ENCODE data around the gene APOA5. TPM values are rescaled to one million over a fixed set of nuclear protein-coding genes. Genes with fewer than 3 reads are reported as not detected.

APOA5 gene
- total and polyA plus RNA-seq, 9 of the 15 experiments (the other 6 are each of a cell fraction or from before 2014, with no cell fraction given) = not detected

GRCh38 chr11:116791002-116791812 lies 472 bp downstream of the APOA5 start (continued):
- TF ChIP-seq HNRNPL (IDR thresholded peaks at IDR 0.05; ENCODE audit: low read depth, low read length) (no peak), MYNN (IDR thresholded peaks at IDR 0.05) (no peak), MYNN (CRISPR knock-in tag; IDR thresholded peaks at IDR 0.05) (no peak), CC2D1A (IDR thresholded peaks at IDR 0.05) (peak; percentile 60), WHSC1 (IDR thresholded peaks at IDR 0.05; ENCODE audit: low read length) (no peak), SNIP1 (IDR thresholded peaks at IDR 0.05; ENCODE audit: low read depth) (no peak), ZC3H4 (CRISPR knock-in tag; IDR thresholded peaks at IDR 0.05; ENCODE audit: borderline replicate concordance) (no peak), TFAP4 (CRISPR knock-in tag; IDR thresholded peaks at IDR 0.05; ENCODE audit: borderline replicate concordance) (peak; percentile 43; the same call in 1 of the 2 replicates), FOXO4 (CRISPR knock-in tag; IDR thresholded peaks at IDR 0.05) (no peak), SP1 (CRISPR knock-in tag; IDR thresholded peaks at IDR 0.05) (0 out of 2 replicates have a peak, but pooled peaks have one; percentile 29), TSHZ1 (CRISPR knock-in tag; IDR thresholded peaks at IDR 0.05) (no peak), PHB (CRISPR knock-in tag; IDR thresholded peaks at IDR 0.05) (0 out of 2 replicates have a peak, but pooled peaks have one; percentile 22), PTRF (tag; IDR thresholded peaks at IDR 0.05) (no peak), TEAD1 (CRISPR knock-in tag; IDR thresholded peaks at IDR 0.05) (0 out of 4 replicates have a peak, but pooled peaks of 1 of the 2 experiments have one; percentile 53), SMARCC2 (IDR thresholded peaks at IDR 0.05; ENCODE audit: low read depth) (no peak), EWSR1 (IDR thresholded peaks at IDR 0.05; ENCODE audit: borderline replicate concordance, low read depth, partially characterized antibody) (no peak), LARP7 (IDR thresholded peaks at IDR 0.05) (no peak), ZBTB17 (CRISPR knock-in tag; IDR thresholded peaks at IDR 0.05) (no peak), ARID3A (IDR thresholded peaks at IDR 0.05; ENCODE audit: borderline replicate concordance, low read depth, low read length) (no peak), USF2 (CRISPR knock-in tag; IDR thresholded peaks at IDR 0.05) (no peak), SIN3B (IDR thresholded peaks at IDR 0.05; ENCODE audit: low read depth) (no peak)

All from K562 (cell line).